ENCODE results near the gene TXK.

Gene TXK

DNA sequence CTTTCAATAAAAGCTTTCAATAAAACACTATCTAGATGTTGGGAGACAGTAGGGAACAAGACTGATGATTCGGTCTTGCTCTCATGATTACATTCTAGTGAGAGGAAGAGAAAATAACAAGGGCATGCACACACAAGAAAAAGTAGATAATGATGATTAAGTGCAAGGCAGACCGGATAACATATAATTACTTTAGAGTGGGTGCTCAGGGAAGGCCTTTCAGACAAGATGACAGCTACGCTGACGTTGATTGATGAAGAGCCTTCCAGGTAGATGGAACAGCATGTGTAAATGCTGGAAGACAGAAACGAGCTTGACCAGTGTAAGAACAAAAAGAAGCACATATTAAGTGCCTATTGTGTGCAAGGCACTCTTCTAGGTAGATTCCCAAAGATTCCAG is 43.4 kb downstream of the TXK start:
- DNase-seq (ENCODE audit: low spot score) (no peak), ATAC-seq (ENCODE audit: low read depth) (0 out of 3 replicates have a peak, but pooled peaks have one; percentile 4)
- no peaks in the 10 kb centered on the region for H3K27me3 ChIP-seq (ENCODE audit: insufficient read depth, poor library complexity, severe bottlenecking)
- TF ChIP-seq, protein P1, sequence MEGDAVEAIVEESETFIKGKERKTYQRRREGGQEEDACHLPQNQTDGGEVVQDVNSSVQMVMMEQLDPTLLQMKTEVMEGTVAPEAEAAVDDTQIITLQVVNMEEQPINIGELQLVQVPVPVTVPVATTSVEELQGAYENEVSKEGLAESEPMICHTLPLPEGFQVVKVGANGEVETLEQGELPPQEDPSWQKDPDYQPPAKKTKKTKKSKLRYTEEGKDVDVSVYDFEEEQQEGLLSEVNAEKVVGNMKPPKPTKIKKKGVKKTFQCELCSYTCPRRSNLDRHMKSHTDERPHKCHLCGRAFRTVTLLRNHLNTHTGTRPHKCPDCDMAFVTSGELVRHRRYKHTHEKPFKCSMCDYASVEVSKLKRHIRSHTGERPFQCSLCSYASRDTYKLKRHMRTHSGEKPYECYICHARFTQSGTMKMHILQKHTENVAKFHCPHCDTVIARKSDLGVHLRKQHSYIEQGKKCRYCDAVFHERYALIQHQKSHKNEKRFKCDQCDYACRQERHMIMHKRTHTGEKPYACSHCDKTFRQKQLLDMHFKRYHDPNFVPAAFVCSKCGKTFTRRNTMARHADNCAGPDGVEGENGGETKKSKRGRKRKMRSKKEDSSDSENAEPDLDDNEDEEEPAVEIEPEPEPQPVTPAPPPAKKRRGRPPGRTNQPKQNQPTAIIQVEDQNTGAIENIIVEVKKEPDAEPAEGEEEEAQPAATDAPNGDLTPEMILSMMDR (IDR thresholded peaks at IDR 0.05; ENCODE audit: poor library complexity, severe bottlenecking) = no peak
- H3K9me3 ChIP-seq (ENCODE audit: severe bottlenecking) = no peaks in the 10 kb centered on the region
- H3K4me3 ChIP-seq (ENCODE audit: severe bottlenecking) = no peak overlapping the region
- no peak overlapping the region for H3K27ac ChIP-seq (ENCODE audit: poor library complexity, severe bottlenecking)
- H3K36me3 ChIP-seq (ENCODE audit: low read depth) = no peaks in the 10 kb centered on the region
- peaks cover 10% of the 10 kb centered on the region for H3K4me1 ChIP-seq (ENCODE audit: insufficient read depth, poor library complexity, severe bottlenecking)

DNA sequence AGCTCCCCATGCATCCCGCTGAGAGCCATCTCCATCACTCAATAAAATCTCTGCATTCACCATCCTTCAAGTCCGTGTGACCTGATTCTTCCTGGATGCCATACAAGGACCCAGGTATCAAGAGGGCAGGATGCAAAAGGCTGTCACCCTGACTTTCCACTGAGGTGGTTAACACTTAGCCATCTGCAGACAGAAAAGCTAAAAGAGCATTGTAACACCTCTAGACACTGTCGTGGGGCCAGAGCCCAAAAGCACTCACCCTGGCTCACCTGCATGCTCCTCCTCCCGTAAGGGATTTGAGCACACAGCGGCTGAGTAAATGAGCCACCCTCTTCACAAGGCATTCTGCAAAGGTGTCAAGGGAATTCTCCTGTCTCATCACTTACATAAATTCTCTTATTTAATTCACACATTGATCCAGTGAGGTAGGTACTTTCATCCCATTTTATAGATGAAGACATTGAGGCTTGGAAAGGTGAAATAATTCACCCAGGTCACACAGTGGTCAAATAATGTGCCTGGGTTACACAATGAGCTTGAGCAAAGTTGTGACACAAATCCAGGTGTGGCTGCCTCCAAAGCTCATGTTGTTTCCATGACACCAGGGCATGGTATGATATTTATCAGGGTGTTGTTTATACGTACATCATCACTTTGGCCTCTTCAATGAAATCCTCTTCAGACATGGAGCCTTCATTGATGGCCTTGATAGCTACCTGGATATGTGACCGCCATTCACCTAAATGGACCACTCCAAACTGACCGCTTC is 48.0 kb downstream of the TXK start:
- Histone ChIP-seq H3K4me3 (ENCODE audit: severe bottlenecking) (no peak overlapping the region), H3K27me3 (ENCODE audit: insufficient read depth, poor library complexity, severe bottlenecking) (no peaks in the 10 kb centered on the region), H3K9me3 (ENCODE audit: severe bottlenecking) (no peaks in the 10 kb centered on the region), H3K27ac (ENCODE audit: poor library complexity, severe bottlenecking) (no peak overlapping the region), H3K4me1 (ENCODE audit: insufficient read depth, poor library complexity, severe bottlenecking) (peaks cover 6% of the 10 kb centered on the region), H3K36me3 (ENCODE audit: low read depth) (no peaks in the 10 kb centered on the region)
- DNase-seq (ENCODE audit: low spot score) = no peak
- TF ChIP-seq, protein P1 (IDR thresholded peaks at IDR 0.05; ENCODE audit: poor library complexity, severe bottlenecking) = no peak
- no peak for ATAC-seq (ENCODE audit: low read depth)

DNA sequence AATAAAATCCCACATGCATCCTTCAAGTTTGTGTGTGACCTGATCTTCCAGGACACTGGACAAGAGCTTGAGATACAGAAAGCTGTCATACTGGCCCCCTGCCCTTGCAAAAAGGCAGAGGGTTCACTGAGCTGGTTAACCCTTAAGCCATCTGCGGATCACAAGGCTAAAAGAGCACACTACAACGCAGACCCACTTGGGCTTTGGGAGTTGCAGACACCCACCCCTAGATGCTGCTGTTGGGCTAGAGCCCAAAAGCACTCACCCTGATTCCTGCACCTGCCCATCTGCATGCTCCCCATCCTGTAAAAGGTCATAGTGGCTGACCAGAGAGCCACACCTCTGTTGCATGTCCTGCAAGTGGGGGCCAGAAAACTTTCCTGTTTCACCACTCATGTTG is 51.1 kb downstream of the TXK start:
- no peak overlapping the region for H3K27ac ChIP-seq (ENCODE audit: poor library complexity, severe bottlenecking)
- H3K27me3 ChIP-seq (ENCODE audit: insufficient read depth, poor library complexity, severe bottlenecking) = no peaks in the 10 kb centered on the region
- no peak for DNase-seq (ENCODE audit: low spot score)
- H3K9me3 ChIP-seq (ENCODE audit: severe bottlenecking) = no peaks in the 10 kb centered on the region
- TF ChIP-seq, protein P1 (IDR thresholded peaks at IDR 0.05; ENCODE audit: poor library complexity, severe bottlenecking) = no peak
- H3K4me1 ChIP-seq (ENCODE audit: insufficient read depth, poor library complexity, severe bottlenecking) = peaks cover 24% of the 10 kb centered on the region
- H3K36me3 ChIP-seq (ENCODE audit: low read depth) = no peaks in the 10 kb centered on the region
- no peak overlapping the region for H3K4me3 ChIP-seq (ENCODE audit: severe bottlenecking)
- ATAC-seq (ENCODE audit: low read depth) = no peak

DNA sequence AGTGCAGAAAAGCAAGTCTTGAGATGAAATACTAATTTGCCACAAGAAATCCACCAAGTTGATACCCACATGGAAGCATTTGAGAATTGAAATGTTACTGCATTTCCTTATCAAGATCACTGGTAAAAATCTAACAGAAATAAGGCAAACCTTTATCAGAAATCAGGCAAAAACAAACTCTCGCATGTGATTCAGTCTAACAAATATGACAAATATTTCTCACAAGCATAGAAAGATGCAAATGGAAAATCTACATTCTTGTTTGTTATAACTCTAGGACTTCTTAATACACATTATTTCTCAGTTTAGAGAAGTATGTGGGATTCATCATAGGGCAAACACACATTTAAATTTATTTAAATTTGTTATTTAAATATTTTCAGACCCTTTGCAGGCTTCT is 52.9 kb downstream of the TXK start:
- Histone ChIP-seq H3K27ac (ENCODE audit: poor library complexity, severe bottlenecking) (peak overlapping the region; percentile 70), H3K36me3 (ENCODE audit: low read depth) (no peaks in the 10 kb centered on the region), H3K4me1 (ENCODE audit: insufficient read depth, poor library complexity, severe bottlenecking) (peaks cover 24% of the 10 kb centered on the region), H3K4me3 (ENCODE audit: severe bottlenecking) (no peak overlapping the region), H3K9me3 (ENCODE audit: severe bottlenecking) (no peaks in the 10 kb centered on the region), H3K27me3 (ENCODE audit: insufficient read depth, poor library complexity, severe bottlenecking) (no peaks in the 10 kb centered on the region)
- DNase-seq (ENCODE audit: low spot score) (no peak), ATAC-seq (ENCODE audit: low read depth) (no peak)
- TF ChIP-seq, protein P1 (IDR thresholded peaks at IDR 0.05; ENCODE audit: poor library complexity, severe bottlenecking) = no peak

DNA sequence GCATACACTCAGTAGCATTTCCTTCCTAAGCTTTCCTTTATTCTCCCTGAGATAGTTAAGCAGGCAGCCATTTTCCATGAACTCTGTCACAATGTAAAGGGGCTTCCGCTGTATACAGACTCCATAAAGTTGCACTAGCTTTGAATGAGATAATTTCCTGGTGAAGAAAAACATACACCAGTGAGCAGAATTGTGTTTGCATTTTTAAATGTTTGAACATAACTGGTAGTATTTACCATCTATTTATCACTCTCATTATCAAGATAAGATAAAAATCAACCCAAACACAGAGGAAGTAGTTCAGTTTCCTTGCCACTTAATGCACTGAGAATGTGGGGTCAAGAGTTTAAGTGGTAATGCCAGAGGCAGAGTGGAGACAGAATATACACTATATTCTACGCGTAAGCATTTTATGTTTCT is 54.1 kb downstream of the TXK start:
- H3K9me3 ChIP-seq (ENCODE audit: severe bottlenecking) = no peaks in the 10 kb centered on the region
- no peak overlapping the region for H3K4me3 ChIP-seq (ENCODE audit: severe bottlenecking)
- ATAC-seq (ENCODE audit: low read depth) = peak; percentile 91
- no peaks in the 10 kb centered on the region for H3K27me3 ChIP-seq (ENCODE audit: insufficient read depth, poor library complexity, severe bottlenecking)
- peaks cover 24% of the 10 kb centered on the region for H3K4me1 ChIP-seq (ENCODE audit: insufficient read depth, poor library complexity, severe bottlenecking)
- no peak for DNase-seq (ENCODE audit: low spot score)
- peak overlapping the region; percentile 70 for H3K27ac ChIP-seq (ENCODE audit: poor library complexity, severe bottlenecking)
- H3K36me3 ChIP-seq (ENCODE audit: low read depth) = no peaks in the 10 kb centered on the region
- TF ChIP-seq, protein P1 (IDR thresholded peaks at IDR 0.05; ENCODE audit: poor library complexity, severe bottlenecking) = no peak

All from RWPE2 (cell line).